ENCODE data around the gene PRM2.

Gene PRM2

GRCh38 chr16:11254913-11255736 is 21.2 kb downstream of the PRM2 start:
- H3K4me1 ChIP-seq (ENCODE audit: insufficient read depth, low read length) = 0 out of 2 replicates have a peak, but pooled peaks cover 3% of the 10 kb centered on the region
- H3K36me3 ChIP-seq (ENCODE audit: insufficient read depth, low read depth, low read length) = peaks cover 18% of the 10 kb centered on the region
- H3K27me3 ChIP-seq (ENCODE audit: insufficient read depth, low read length) = peaks cover 12% of the 10 kb centered on the region; the same call in 1 of the 2 replicates
- peak overlapping the region; percentile 71; the same call in 1 of the 2 replicates for H3K9ac ChIP-seq (ENCODE audit: low read depth, low read length)
- no peak overlapping the region for H3K27ac ChIP-seq (ENCODE audit: low read length)
- H3K9me3 ChIP-seq (ENCODE audit: insufficient read depth, low read depth, low read length) = no peaks in the 10 kb centered on the region
- H3K4me3 ChIP-seq (ENCODE audit: low read length) = peak overlapping the region; percentile 81

GRCh38 chr16:11253995-11254912 is 22.0 kb downstream of the PRM2 start:
- Histone ChIP-seq H3K9ac (ENCODE audit: low read depth, low read length) (peak overlapping the region; percentile 71; the same call in 1 of the 2 replicates), H3K4me3 (ENCODE audit: low read length) (peak overlapping the region; percentile 81), H3K27me3 (ENCODE audit: insufficient read depth, low read length) (peaks cover 12% of the 10 kb centered on the region; the same call in 1 of the 2 replicates), H3K36me3 (ENCODE audit: insufficient read depth, low read depth, low read length) (peaks cover 18% of the 10 kb centered on the region), H3K9me3 (ENCODE audit: insufficient read depth, low read depth, low read length) (no peaks in the 10 kb centered on the region), H3K27ac (ENCODE audit: low read length) (no peak overlapping the region), H3K4me1 (ENCODE audit: insufficient read depth, low read length) (0 out of 2 replicates have a peak, but pooled peaks cover 3% of the 10 kb centered on the region)

GRCh38 chr16:11253009-11253994 is 23.0 kb downstream of the PRM2 start:
- Histone ChIP-seq H3K4me1 (ENCODE audit: insufficient read depth, low read length) (0 out of 2 replicates have a peak, but pooled peaks cover 3% of the 10 kb centered on the region), H3K36me3 (ENCODE audit: insufficient read depth, low read depth, low read length) (peaks cover 18% of the 10 kb centered on the region), H3K9ac (ENCODE audit: low read depth, low read length) (no peak overlapping the region), H3K4me3 (ENCODE audit: low read length) (peak overlapping the region; percentile 81), H3K9me3 (ENCODE audit: insufficient read depth, low read depth, low read length) (no peaks in the 10 kb centered on the region), H3K27me3 (ENCODE audit: insufficient read depth, low read length) (peaks cover 12% of the 10 kb centered on the region; the same call in 1 of the 2 replicates), H3K27ac (ENCODE audit: low read length) (no peak overlapping the region)

- H3K4me3 ChIP-seq (ENCODE audit: low read length) = no peak overlapping the region; the same call in 1 of the 2 replicates
- no peak overlapping the region for H3K9ac ChIP-seq (ENCODE audit: low read depth, low read length)
Measured at GRCh38 chr16:11252482-11252931, 23.8 kb downstream of the PRM2 start.

GRCh38 chr16:11251525-11252481 is 24.5 kb downstream of the PRM2 start:
- 0 out of 2 replicates have a peak, but pooled peaks cover 3% of the 10 kb centered on the region for H3K4me1 ChIP-seq (ENCODE audit: insufficient read depth, low read length)
- no peak overlapping the region for H3K9ac ChIP-seq (ENCODE audit: low read depth, low read length)
- peaks cover 18% of the 10 kb centered on the region for H3K36me3 ChIP-seq (ENCODE audit: insufficient read depth, low read depth, low read length)
- no peak overlapping the region for H3K27ac ChIP-seq (ENCODE audit: low read length)
- peaks cover 8% of the 10 kb centered on the region; the same call in 1 of the 2 replicates for H3K27me3 ChIP-seq (ENCODE audit: insufficient read depth, low read length)
- no peak overlapping the region for H3K4me3 ChIP-seq (ENCODE audit: low read length)
- no peaks in the 10 kb centered on the region for H3K9me3 ChIP-seq (ENCODE audit: insufficient read depth, low read depth, low read length)

More at GRCh38 chr16:11252482-11252931, 23.8 kb downstream of the PRM2 start:
- Histone ChIP-seq H3K27ac (ENCODE audit: low read length) (no peak overlapping the region), H3K9me3 (ENCODE audit: insufficient read depth, low read depth, low read length) (no peaks in the 10 kb centered on the region), H3K36me3 (ENCODE audit: insufficient read depth, low read depth, low read length) (peaks cover 18% of the 10 kb centered on the region), H3K4me1 (ENCODE audit: insufficient read depth, low read length) (0 out of 2 replicates have a peak, but pooled peaks cover 3% of the 10 kb centered on the region), H3K27me3 (ENCODE audit: insufficient read depth, low read length) (peaks cover 12% of the 10 kb centered on the region; the same call in 1 of the 2 replicates)

GRCh38 chr16:11250786-11251524 is 25.3 kb downstream of the PRM2 start:
- H3K4me3 ChIP-seq (ENCODE audit: low read length) = no peak overlapping the region
- H3K27me3 ChIP-seq (ENCODE audit: insufficient read depth, low read length) = peaks cover 6% of the 10 kb centered on the region; the same call in 1 of the 2 replicates
- H3K4me1 ChIP-seq (ENCODE audit: insufficient read depth, low read length) = 0 out of 2 replicates have a peak, but pooled peaks cover 3% of the 10 kb centered on the region
- no peaks in the 10 kb centered on the region for H3K9me3 ChIP-seq (ENCODE audit: insufficient read depth, low read depth, low read length)
- peaks cover 18% of the 10 kb centered on the region for H3K36me3 ChIP-seq (ENCODE audit: insufficient read depth, low read depth, low read length)
- H3K9ac ChIP-seq (ENCODE audit: low read depth, low read length) = no peak overlapping the region
- H3K27ac ChIP-seq (ENCODE audit: low read length) = no peak overlapping the region

GRCh38 chr16:11250091-11250785 is 26.0 kb downstream of the PRM2 start:
- peaks cover 6% of the 10 kb centered on the region; the same call in 1 of the 2 replicates for H3K27me3 ChIP-seq (ENCODE audit: insufficient read depth, low read length)

GRCh38 chr16:11249233-11250061 is 26.8 kb downstream of the PRM2 start:
- H3K4me3 ChIP-seq (ENCODE audit: low read length) = no peak overlapping the region
- 0 out of 2 replicates have a peak, but pooled peaks cover 3% of the 10 kb centered on the region for H3K4me1 ChIP-seq (ENCODE audit: insufficient read depth, low read length)
- H3K27ac ChIP-seq (ENCODE audit: low read length) = no peak overlapping the region
- H3K27me3 ChIP-seq (ENCODE audit: insufficient read depth, low read length) = peaks cover under 1% of the 10 kb centered on the region; the same call in 1 of the 2 replicates
- H3K9ac ChIP-seq (ENCODE audit: low read depth, low read length) = no peak overlapping the region
- H3K36me3 ChIP-seq (ENCODE audit: insufficient read depth, low read depth, low read length) = peaks cover 18% of the 10 kb centered on the region
- no peaks in the 10 kb centered on the region for H3K9me3 ChIP-seq (ENCODE audit: insufficient read depth, low read depth, low read length)

More at GRCh38 chr16:11250091-11250785, 26.0 kb downstream of the PRM2 start:
- no peak overlapping the region for H3K27ac ChIP-seq (ENCODE audit: low read length)
- H3K9ac ChIP-seq (ENCODE audit: low read depth, low read length) = no peak overlapping the region
- H3K36me3 ChIP-seq (ENCODE audit: insufficient read depth, low read depth, low read length) = peaks cover 18% of the 10 kb centered on the region
- H3K9me3 ChIP-seq (ENCODE audit: insufficient read depth, low read depth, low read length) = no peaks in the 10 kb centered on the region
- 0 out of 2 replicates have a peak, but pooled peaks cover 3% of the 10 kb centered on the region for H3K4me1 ChIP-seq (ENCODE audit: insufficient read depth, low read length)
- no peak overlapping the region for H3K4me3 ChIP-seq (ENCODE audit: low read length)
